ENCODE results near the gene GDPD5.

The GDPD5 gene

DNA sequence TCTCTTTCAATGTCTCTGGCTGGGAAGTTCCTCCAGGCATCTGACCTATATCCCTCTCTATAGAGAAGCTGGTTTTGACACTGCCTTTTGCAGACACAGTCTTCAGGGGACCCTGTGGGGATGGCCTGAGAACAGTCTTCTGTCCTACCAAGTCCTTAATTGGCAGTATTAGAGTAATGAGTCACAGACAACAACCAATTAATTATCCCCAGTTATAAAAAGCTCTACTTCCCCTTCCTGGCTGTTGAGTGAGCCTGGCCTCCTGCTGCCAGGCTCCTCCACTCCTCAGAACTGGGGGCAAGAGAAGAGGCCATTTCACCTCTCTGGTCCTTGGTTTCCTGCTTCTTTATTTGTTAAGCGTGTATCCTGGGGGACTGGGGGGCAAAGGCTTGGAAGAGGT is 51.5 kb downstream of the GDPD5 start:
- no peak for DNase-seq (ENCODE audit: low read depth in 2 of 3, low spot score in 2 of 3)

- no peak for DNase-seq (ENCODE audit: low read depth in 2 of 3, low spot score in 2 of 3)
These were observed 52.1 kb downstream of the GDPD5 start for GRCh38 chr11:75473684-75474083.

- no peak for DNase-seq (ENCODE audit: low read depth in 2 of 3, low spot score in 2 of 3)
These were observed 53.5 kb downstream of the GDPD5 start for GRCh38 chr11:75472081-75472732.

DNA sequence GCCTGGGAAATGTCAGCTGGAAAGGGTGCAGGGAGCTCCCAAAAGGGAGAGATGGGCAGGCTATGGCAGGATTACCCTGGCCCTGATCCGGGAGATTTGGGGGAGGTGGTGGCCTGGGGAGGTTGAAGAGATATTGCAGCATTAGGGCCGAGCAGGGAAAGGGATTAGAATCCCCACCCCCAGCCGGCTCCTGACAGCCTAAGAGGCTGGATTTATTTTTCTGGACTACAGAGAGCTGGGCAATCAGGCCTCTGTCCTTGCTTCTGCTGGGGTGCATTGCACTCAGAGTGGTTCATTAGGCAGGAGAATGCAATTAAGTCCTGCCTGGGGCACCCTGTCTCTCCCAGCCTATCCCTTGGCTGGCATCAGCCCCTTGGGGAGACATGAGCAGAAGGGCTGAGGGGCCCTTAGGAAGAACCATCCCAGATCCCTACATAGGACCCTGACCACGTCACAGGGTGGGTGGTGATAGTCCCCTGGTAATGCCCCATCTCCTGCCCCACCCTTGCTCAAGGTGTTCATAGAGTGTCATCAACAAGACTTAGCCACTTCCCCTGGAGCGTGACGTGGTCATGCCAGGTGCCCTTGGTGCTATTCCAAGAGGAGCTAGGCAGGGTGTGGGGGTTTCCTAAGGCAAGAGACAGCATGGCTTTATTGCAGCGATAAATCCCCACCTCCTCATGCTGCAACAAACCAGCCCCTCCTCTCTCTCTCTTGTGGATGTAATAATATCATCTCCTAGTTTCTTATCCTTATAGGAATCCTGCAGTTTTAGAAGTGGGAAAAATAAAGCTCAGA is 54.4 kb downstream of the GDPD5 start:
- no peak for DNase-seq (ENCODE audit: low read depth in 2 of 3, low spot score in 2 of 3)

DNA sequence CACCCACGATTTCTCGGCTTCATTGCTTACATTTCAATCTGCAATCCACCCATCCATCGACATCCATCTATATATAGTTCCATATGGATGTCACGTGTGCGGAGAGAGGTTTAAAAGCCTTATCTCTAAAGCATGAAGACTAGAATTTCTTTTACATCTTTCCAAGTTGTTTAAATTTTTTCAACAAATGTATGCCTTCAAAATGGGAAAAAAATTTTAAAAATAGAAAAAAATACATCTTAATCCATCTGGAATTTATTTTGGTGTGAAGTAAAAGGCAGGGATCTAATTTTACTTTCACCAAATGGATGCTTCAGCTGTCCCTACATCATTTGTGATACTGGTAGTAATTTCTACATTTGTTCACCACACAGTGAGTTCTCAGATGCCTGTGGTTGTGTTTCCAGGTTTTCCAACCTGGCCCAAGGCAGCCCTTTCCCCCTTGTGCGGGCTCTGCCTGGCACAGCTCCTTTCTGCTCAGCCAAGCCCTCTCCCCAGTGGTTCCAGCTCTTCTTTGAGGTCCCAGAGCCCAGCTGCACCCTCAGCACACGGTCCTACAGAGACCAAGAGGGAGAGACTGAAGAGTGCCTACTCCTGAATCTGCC is 55.2 kb downstream of the GDPD5 start:
- DNase-seq (ENCODE audit: low read depth in 2 of 3, low spot score in 2 of 3) = no peak

DNA sequence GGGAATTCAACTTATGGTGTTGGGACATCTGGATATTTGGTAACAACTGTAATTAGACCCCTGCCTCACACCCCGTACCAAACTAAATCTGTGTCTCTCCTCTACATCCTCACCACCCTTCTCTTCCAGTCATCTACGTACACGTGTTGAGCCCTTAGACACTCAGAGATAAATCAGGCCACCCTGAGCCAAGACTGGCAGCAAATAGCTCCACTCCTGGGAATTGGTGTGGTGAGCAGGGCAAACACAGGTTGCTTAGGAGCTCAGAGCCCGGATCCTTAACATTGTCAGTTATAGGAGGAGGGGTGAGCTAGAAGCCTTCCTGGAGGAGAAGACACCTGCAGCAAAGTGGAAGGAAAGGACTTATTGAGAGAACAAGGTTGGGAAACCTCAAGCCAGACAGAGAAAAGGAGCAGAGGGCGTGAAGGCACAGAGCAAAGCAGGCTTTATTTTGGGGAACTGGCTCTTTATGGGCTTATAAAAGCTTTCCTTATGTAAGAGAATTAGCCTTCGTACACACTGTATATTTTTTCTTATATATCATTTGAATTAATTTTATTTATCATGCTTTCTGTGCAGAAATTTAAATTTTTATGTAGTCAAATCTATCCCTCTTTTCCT is 55.8 kb downstream of the GDPD5 start:
- no peak for DNase-seq (ENCODE audit: low read depth in 2 of 3, low spot score in 2 of 3)

GRCh38 chr11:75468534-75469340 is 57.0 kb downstream of the GDPD5 start:
- no peak for DNase-seq (ENCODE audit: low read depth in 2 of 3, low spot score in 2 of 3)

- DNase-seq (ENCODE audit: low read depth in 2 of 3, low spot score in 2 of 3) = no peak
These were observed 57.9 kb downstream of the GDPD5 start for GRCh38 chr11:75467881-75468280.

DNA sequence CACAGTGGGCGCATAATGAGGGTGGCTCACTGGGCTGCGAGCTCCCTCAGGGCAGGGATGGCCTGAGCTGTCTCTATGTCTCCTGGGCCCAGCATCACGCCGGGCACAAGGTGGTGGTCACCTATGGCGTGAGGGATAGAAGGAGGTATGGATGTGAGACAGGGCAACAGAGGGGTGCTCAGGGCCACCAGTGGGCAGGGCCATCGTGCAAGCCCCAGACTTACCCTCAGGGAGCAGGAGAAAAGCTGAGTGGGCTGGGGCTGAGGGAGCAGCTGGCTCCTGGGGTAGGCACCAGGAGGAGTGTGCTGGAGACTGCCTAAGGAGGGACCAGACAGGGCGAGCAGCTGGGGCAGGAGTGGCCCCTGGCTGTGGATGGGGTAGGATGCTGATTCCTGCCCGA is 58.4 kb downstream of the GDPD5 start:
- no peak for DNase-seq (ENCODE audit: low read depth in 2 of 3, low spot score in 2 of 3)

DNA sequence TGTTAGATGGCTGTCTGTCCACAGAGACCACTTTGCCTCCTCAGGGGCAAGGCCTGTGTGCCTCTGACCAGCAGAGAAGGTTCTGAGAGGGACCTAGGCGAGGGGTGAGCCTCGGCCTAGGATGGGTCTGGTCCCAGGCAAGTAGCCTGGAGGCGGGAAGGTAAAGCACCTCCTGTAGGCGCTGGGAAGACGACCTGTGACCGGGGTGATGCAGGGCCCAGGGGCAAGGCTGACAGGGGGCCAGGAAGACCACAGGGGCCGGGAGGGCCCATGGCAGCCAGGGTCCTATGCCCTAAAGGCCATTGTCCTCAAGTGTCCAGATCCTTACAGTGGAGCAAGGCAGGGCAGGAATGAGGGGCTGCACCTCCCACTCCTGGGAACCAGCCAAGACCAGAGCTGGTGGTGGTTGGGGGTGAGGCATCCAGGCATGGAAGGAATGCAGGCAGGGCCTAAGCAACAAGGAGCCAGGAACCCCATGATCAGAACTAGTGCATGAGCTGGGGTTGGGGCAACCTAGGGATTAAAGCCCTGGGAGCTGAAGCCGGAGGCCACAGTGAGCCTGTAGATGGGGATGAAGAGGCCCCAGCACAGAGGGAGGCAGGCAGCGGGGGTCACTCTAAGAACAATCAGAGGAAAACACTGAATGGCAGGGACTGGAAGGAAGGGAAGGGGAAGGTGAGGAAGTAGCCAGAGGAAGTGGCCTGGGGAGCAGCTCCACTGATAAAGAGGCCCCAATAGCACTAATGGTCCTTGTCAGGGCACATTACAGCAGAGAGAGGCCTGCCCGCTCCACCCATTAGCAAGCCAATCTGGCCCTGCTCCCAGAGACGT is 59.8 kb downstream of the GDPD5 start:
- DNase-seq (ENCODE audit: low read depth in 2 of 3, low spot score in 2 of 3) = no peak

GRCh38 chr11:75463106-75463774 is 62.5 kb downstream of the GDPD5 start:
- no peak for DNase-seq (ENCODE audit: low read depth in 2 of 3, low spot score in 2 of 3)

DNA sequence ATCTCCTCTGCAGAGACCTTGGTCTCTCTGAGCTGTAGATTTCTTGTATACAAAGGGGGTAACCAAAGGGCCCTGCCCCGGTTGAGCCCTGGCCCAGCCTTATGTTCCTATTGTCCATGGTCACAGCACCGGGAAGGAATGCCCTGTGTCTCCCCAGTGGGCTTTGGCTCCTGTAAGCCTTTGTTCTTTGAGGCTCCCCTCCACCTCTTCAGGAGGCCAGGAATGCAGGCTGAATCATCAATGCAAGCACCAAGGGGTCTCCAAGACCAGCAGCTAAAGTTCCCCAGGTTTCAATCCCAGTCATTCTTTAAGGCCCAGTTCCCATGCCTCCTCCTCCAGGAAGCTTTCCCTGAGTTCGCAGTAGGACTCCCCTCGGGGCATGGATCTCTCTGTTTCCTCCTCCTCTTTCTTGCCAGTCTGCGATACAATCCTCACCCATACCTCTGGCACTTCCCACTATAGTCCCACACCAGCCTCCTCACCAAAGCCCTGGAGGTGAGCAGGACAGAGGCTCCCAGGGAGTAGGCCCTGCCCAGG is 63.6 kb downstream of the GDPD5 start:
- DNase-seq (ENCODE audit: low read depth in 2 of 3, low spot score in 2 of 3) = no peak

DNA sequence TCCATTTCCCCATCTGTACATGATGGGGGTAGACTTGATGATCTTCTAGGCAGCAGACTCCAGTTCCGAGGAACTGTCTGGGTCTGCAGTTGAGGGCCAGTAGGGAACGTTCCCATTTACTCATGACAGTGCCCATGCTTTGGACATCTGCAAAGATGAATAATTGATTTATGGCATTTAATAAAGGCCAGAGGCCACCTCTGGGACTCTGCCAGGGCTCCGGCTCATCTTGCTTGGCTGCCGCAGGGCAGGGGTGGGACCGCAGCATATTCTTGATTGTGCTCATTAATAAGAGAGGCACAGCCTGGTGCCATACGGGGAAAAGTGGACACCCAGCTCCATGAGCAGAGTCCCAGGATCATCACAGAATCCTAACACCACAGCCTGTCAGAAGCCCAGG is 64.6 kb downstream of the GDPD5 start:
- no peak for DNase-seq (ENCODE audit: low read depth in 2 of 3, low spot score in 2 of 3)

DNA sequence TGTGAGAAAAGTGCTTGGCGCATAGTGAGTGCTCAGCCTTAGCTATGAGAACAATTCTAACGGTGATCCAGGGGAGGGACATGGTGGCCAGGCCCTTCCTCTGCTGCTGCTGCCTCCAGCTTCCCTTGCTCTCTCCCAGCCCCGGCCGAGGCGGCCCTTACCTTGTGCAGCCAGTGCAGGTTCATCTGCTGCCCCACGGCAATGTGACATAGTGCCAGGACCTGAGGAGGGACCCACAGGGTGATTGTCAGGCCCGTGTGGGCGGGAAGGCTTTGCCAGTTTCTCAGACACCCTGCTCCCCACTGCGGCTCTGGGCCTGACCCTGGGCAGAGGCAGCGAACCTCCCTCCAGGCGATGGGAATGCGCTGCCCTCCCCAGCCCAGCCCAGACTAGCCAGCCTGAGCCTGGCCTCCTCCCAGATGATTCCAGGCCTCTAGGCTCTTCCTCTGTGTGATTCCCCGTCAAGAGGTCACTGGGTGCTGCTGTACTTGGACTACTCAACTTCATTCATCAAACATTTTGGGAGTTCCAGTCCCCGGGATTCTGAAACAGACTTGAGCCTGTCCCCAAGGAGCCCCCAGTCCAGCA is 69.1 kb downstream of the GDPD5 start:
- DNase-seq (ENCODE audit: low read depth in 2 of 3, low spot score in 2 of 3) = no peak

- DNase-seq (ENCODE audit: low read depth in 2 of 3, low spot score in 2 of 3) = no peak
These were observed 70.8 kb downstream of the GDPD5 start for GRCh38 chr11:75454987-75455386.

DNA sequence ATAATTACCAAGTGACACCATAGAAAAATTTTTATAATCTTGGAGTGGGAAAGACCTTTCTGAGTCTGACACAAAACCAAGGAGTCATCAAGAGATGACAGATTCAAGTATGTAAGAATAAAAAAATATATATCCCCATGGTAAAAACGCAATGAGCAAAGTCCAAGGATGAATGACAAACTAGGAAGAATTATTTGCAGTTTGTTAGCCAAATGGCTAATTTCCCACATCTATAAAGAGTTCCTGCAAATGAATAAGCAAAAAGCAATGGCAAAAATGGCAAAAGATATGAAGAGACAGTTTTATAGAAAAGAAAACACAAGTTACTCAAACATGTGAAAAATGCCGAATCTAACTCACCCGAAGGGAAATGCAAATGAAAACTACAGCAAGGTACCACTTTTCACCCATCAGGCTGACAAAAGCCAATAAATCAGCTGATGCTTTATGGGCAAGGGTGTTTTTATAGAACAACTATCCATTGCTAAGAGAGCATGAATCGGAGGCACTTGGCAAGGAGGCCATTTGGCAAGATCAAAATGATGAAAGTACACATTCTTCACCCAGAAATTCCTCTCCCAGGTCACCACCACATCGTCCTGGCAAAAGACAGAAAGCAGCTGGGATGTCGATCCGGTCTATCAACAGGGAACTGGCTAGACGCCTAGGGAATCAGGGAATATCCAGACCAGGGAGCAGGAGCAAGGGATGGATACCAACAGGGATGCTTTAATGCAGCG is 71.7 kb downstream of the GDPD5 start:
- no peak for DNase-seq (ENCODE audit: low read depth in 2 of 3, low spot score in 2 of 3)

DNA sequence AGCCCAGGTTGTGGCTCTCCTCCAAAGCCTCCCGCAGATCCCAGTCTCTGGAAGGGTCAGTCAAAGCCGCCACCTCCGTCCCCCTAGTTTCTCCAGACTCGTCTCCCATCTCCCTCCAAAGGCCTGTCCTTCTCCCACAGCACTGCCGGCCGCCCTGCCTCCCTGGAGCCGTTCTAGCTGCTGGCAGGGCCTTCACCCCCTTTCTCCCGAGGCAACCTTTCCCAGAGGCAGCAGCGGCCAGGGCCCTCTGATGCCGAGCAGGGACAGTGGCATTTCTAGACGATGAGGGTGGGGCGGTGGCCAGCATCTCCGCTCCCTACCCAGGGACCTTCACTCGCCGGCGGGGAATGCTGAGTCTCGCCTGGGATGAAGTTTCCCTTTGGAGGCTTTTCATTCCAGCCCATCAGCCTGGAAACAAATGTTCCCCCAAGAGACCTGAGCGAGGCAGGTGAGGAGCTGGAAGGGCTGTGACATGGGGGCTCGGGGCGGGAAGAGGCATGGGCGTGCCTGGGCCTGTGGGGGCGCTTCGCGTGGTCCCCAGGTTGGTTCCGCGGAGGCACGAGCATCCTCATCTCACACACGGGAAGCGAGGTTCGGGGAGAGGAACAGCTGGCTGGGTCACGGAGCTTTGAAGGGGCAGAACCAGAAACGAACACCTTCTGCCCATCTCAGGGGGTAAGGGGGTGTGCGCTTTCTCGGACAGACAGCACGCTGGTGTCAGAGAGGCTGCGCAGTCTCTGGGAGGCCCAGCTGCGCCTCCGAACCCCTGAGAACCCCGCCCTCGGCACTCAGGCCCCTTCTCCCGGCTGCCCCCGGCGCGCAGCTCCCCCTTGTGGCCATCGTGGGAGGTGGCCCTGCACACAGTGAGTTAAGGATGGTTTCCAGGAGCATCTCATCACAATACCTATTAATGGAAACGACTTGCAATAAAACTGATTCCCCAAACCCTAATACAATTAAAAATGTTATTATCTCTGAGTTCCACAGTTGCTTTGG is 74.6 kb downstream of the GDPD5 start:
- DNase-seq (ENCODE audit: low read depth in 2 of 3, low spot score in 2 of 3) = peak in 1 of 3 experiments; percentile 45
